Measurements from ENCODE around the gene FOXL1.
"Not testable (repeated sequence)": the region's sequence is repeated elsewhere in the genome, so short reads cannot be mapped to it uniquely, and the experiment has no call there.

FOXL1 gene

GRCh38 chr16:86580791-86581170 lies 2.4 kb downstream of the FOXL1 start:
- DNase-seq (ENCODE audit: low spot score), result no peak

DNA sequence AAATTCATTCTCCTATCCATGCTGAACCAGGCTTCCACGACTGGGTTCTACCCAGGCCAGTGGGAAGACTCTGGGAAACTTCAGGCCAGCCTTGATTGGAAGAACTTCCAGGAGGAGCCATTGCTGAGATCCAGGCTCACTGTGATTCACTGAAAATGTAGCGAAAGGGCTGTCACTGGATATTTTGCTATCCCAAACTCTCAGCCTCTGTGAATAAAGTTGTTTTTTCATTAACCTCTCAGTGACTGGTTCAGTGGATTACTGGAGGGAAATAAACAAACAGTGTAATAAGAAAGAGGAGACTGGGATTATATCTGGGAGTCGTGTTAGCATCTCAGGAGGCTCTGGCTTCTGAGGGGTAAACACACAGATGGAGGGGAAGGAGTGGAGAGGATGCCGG lies 3.1 kb downstream of the FOXL1 start:
- no peak for DNase-seq (ENCODE audit: low spot score)

DNA sequence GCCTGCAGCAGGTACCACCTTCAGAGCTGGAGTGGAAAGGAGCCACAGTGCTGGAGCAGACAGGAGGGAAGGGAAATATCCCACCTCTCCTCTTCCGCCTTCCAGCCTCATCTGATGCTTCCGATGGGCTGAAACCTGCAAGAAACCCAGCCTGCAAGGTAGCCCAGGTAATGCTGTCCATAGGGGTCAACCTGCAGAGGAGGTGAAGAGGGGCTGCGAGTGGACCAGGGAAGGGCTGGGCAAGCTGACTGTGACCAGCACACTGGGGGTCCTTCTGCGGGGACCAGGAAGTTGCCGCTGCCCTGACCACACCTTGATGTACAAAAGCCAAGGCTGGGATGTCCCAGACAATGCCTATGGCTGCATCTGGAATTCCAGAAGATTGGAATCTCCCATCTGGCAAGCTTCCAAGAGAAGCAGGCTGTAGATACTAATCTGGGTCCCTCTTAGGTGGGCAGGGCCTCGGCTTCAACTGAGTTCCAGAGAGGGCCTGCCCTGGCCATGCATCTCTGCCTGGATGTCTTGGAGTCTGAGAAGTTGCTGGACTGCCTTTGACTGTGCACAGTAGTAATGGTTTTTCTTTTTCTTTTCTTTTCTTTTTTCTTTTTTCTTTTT lies 5.8 kb downstream of the FOXL1 start:
- DNase-seq (ENCODE audit: low spot score), result no peak

DNA sequence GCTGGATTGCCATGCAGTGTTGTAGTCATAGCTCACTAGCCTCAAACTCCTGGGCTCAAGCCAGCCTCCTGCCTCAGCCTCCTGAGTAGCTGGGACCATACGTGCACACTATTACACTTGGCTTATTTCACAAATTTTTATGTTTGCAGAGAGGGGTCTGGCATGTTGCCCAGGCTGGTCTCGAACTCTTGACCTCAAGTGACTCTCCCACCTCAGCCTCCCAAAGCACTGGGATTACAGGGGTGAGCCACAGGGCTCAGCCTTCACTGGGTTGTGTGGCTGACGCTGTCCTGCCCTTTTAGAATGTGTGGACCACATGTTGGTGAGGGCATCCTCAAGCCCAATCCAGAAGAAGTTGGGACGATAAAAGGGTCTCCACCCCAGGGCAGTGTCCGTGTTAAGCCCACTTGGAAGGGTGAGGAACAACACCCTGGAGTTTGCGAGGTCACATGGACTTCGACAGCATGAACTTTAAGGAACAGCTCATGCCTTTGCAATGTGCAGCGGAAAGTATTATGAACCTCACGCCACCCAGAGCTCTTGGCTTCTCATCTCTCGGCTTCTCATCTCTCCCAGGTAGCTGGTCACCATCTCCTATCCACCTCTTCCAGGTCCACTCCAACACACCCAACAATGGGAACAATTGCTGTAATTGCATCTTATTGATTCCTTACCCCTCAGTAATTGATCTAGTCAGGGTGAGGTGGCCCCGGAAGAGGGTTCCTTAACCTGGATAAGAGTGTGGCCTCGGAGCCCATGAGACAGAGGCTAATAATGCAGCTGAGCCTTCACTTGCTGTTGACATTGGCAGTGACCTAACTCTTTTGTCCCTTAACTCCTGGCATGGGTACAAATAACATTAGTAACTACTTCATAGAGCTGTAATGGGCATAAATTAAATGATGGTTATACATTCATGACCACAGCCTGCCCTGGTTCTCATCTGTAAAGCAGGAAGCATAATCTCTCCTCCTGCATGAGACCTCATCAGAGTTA lies 6.7 kb downstream of the FOXL1 start:
- DNase-seq (ENCODE audit: low spot score), result no peak

- no peak for DNase-seq (ENCODE audit: low spot score)
Observed at GRCh38 chr16:86585821-86586611, 7.7 kb downstream of the FOXL1 start.

DNA sequence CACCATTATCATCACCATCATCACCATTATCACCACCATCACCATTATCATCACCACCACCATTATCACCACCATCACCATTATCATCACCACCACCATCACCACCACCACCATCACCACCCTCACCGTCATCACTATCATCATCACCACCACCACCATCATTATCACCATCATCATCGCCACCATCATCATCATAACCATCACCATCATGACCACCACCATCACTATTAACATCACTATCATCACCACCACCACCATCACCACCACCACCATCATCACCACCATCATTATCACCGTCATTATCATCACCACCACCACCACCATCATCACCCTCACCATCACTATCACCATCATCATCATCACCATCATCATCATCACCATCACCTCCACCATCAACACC lies 9.1 kb downstream of the FOXL1 start:
- no peak for DNase-seq (ENCODE audit: low spot score)

- DNase-seq (ENCODE audit: low spot score), result not testable (repeated sequence)
Observed at GRCh38 chr16:86587955-86588354, 9.6 kb downstream of the FOXL1 start.

- DNase-seq (ENCODE audit: low spot score), result no peak
Observed at GRCh38 chr16:86590501-86591144, 12.3 kb downstream of the FOXL1 start.

DNA sequence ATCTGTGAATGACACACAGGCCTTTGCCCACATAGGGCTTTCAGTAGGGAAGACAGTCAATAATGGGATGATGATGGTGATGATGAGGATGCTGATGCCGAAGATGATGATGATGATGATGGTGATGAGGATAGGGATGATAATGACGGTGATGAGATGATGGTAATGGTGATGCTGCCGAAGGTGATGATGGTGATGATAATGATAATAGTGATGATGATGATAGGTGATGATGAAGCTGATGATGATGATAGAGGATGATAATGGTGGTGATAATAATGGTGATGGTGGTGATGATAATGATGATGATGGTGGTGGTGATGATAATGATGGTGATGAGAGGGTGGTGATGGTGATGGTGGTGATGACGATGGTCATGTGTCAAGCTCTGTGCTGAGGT lies 12.9 kb downstream of the FOXL1 start:
- no peak for DNase-seq (ENCODE audit: low spot score)

DNA sequence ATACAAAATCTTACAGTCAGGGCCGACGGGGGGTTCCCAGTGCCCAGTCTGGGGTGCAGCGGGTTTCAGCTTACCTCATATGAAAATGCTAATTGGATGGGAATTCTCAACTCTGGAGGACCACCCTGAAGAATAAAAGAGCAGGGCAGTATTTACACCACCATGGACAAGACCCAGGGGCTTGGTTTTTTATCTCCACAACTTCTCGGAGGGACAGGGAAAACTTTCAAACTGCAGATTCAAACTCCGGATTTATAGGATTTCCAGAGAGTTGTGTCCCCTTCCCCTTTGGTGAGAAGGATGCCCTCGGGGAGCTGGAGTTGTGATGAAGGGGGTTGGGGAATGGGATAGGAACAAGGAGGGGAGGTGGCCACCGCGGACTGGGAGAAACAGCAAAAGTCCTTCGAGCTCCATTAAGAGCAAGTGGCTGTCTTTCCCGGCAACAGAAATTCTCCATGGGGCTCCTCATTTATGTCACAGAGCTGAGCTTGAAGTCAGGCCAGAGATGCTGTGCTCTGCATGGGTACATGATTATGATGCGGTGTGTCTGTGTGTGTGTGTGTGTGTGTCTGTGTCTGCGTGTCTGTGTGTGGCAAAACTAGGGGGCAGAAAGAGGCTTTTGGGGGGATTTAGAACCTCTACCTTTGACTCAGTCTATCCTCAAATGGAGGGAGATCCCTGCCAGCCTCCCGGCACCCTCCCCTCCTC lies 15.7 kb downstream of the FOXL1 start:
- DNase-seq (ENCODE audit: low spot score), result no peak

DNA sequence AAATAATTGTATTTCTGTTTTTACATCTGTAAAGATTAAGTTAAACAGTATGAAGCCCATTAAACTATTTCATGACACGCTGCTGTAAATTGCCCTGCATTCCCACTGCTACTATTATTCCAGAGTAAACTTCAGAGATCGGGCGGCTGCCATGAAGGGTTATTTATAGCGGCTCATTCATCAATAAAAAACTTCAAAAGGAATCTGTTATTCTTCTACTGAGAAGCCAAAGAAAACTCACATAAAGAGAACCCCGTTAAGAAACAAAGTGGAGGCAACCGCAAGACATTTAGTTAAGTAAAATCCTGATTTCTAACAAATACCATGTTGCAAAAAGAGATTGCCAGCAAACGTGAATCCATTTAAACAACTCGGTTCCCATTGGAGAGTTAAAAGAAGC lies 16.4 kb downstream of the FOXL1 start:
- no peak for DNase-seq (ENCODE audit: low spot score)

DNA sequence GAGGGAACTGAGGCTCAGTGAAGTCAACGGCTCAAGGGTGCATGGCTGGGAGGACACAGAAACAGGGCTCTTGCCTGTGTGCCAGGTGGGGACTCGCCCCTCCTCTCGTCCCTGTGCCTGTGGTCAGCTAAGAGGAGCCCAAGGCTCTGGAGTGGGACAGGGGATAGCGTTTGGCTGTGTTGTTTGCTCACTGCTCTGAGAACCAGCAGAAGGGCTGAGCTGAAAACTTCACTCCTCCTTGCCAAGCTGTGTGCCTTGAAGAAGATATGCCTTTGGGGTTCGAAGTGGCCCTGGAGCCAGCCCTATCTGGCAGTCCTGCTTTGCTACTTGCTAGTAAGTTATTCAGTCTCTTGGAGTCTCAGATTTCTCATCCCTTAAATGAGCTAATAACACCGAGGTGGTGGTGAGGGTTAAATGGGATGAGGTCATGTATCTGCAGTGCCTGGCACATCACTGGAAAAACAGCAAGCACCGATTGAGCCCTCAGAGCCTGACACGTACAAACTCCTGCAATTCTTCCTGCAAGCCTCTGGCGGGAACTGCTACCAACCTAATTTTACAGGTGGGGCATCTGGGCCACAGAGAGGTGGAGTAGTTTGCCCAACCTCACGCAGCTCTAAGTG lies 17.7 kb downstream of the FOXL1 start:
- no peak for DNase-seq (ENCODE audit: low spot score)

- DNase-seq (ENCODE audit: low spot score), result no peak
Observed at GRCh38 chr16:86597126-86597879, 19.0 kb downstream of the FOXL1 start.

- DNase-seq (ENCODE audit: low spot score), result no peak
Observed at GRCh38 chr16:86597880-86598606, 19.7 kb downstream of the FOXL1 start.

DNA sequence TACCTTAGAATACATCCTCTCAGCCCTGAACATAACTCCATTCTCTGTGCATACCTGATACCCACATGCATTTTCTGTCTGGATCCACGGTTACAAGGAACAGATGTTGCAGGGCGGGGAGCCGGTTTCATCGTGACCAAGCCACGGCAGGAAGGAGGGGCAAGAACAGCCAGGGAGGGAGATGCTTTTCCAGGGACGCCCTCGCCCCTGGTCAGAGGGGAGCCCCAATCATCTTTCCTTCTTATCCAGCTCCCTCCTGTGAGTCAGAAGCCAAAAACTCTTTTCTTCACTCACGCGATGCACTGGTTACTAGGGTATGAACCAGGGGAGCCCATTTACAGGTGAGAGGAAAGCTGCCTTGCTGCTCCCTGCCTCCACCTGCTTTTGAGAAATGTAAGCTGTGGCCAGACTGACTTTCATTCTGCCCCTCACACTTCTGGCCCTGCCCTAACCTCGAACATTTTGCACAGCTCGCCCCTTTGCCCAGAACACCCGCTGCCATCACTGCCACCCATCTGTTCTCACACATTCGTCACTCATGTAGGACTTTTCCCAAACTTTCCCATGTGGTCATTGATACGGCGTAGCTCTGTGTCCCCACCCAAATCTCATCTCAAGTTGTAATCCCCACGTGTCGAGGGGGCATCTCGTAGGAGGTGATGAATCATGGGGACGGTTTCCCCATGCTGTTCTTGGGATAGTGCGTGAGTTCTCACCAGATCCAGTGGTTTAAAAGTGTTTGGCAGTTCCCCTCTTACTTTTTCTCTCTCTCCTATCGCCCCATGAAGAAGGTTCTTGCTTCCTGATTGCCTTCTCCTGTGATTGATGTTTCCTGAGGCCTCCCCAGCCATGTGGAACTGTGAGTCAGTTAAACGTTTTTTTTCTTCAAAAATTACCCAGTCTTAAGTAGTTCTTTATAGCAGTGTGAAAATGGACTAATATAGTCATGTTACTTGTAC lies 20.5 kb downstream of the FOXL1 start:
- no peak for DNase-seq (ENCODE audit: low spot score)

GRCh38 chr16:86601356-86601755 lies 23.0 kb downstream of the FOXL1 start:
- no peak for DNase-seq (ENCODE audit: low spot score)

GRCh38 chr16:86602521-86602920 lies 24.2 kb downstream of the FOXL1 start:
- no peak for DNase-seq (ENCODE audit: low spot score)

DNA sequence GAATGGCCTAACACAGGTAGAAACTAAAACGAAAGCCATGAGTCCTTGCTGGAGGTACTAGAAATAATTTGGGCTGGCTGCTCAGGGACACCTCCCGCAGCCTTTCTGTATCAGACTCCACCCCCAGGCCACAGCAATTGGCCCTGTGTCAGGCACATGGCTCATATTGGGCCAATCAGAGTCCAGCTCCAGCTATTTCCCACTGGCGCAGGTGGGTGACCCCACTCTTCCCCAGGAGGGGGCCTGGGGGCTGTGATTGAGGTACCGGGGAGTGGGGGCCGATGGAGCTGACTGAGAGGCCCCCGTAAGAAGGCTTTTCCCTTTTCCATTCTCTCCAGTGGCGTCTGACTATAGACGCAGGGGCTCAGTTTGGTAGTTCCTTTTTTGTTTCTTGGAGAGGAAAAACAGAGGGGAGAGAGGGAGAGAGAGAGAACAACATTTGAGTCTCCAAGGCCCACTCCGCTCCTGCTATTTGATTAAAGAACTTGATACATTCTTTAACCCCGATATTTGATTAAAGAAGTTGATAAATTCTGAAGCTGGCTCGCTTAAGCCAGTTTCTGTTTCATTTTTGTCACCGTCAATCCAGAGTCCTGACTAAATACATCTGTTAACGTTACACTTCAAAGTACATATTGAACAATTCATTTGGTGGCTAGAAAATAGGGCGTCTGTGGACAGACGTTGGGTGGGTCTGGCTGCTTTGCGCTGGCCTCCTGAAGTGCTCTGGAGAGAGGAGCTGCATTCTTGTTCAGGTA lies 26.3 kb downstream of the FOXL1 start:
- no peak for DNase-seq (ENCODE audit: low spot score)

Measured in hematopoietic multipotent progenitor cell treated with erythropoietin and hydrocortisone succinate and interleukin-3 and kit ligand, for 15 days (in vitro differentiated cells).